H9 (cell line): ENCODE results near the gene COL5A3. TPM values are rescaled to one million over a fixed set of nuclear protein-coding genes. Genes with fewer than 3 reads are reported as not detected.

Source experiments
- DNase-seq: peaks from one replicate; pipeline ENCODE4 v3.0.0-alpha.2; 2017
- H2AFZ ChIP-seq: one replicate; pipeline ENCODE4 v1.6.1; 2013; ENCODE audit warnings: mild to moderate bottlenecking, low read length, control low read depth, moderate library complexity
- H2AK5ac ChIP-seq: 2 replicates; pipeline ENCODE4 v1.6.1; 2013; ENCODE audit warnings: low read length, control low read depth, mixed read lengths; ENCODE audit not compliant: insufficient read length
- H2BK120ac ChIP-seq: one replicate; pipeline ENCODE4 v1.6.1; 2013; ENCODE audit warnings: low read depth, mild to moderate bottlenecking, low read length, control low read depth, inconsistent platforms; ENCODE audit not compliant: poor library complexity, severe bottlenecking
- H2BK12ac ChIP-seq: 2 replicates; pipeline ENCODE4 v1.6.1; 2013; ENCODE audit warnings: low read length, control low read depth, mixed read lengths, low read depth; ENCODE audit not compliant: insufficient read length
- H2BK15ac ChIP-seq: 2 replicates; pipeline ENCODE4 v1.6.1; 2013; ENCODE audit warnings: low read depth, low read length, control low read depth
- H2BK20ac ChIP-seq: one replicate; pipeline ENCODE4 v1.6.1; 2013; ENCODE audit warnings: low read depth, mild to moderate bottlenecking, low read length, control low read depth, inconsistent platforms; ENCODE audit not compliant: poor library complexity, severe bottlenecking
- H2BK5ac ChIP-seq: 2 replicates; pipeline ENCODE4 v1.6.1; 2013; ENCODE audit warnings: low read length, control low read depth, mixed read lengths; ENCODE audit not compliant: insufficient read length
- H3K14ac ChIP-seq: 2 replicates; pipeline ENCODE4 v1.6.1; 2013; ENCODE audit warnings: low read length, control low read depth; ENCODE audit not compliant: insufficient read depth
- H3K18ac ChIP-seq: 2 replicates; pipeline ENCODE4 v1.6.1; 2013; ENCODE audit warnings: low read depth, mild to moderate bottlenecking, mixed read lengths, low read length, control low read depth; ENCODE audit not compliant: insufficient read length
- H3K23ac ChIP-seq: 2 replicates; pipeline ENCODE4 v1.6.1; 2013; ENCODE audit warnings: low read length, control low read depth, mixed read lengths, low read depth; ENCODE audit not compliant: insufficient read length
- H3K23me2 ChIP-seq: 2 replicates; pipeline ENCODE4 v1.6.1; 2013; ENCODE audit warnings: low read depth, mild to moderate bottlenecking, mixed read lengths, low read length, control low read depth; ENCODE audit not compliant: insufficient read length, poor library complexity, severe bottlenecking
- H3K27ac ChIP-seq: 2 replicates; pipeline ENCODE4 v1.5.1; 2013; ENCODE audit warnings: low read length, control low read depth, mixed read lengths, low read depth; ENCODE audit not compliant: insufficient read length
- H3K27me3 ChIP-seq: 2 replicates; pipeline ENCODE4 v1.6.1; 2013; ENCODE audit warnings: low read length, control low read depth, inconsistent platforms; ENCODE audit not compliant: insufficient read depth
- H3K4ac ChIP-seq: 2 replicates; pipeline ENCODE4 v1.6.1; 2013; ENCODE audit warnings: low read depth, mild to moderate bottlenecking, control low read depth, inconsistent platforms, low read length, moderate library complexity
- H3K4me1 ChIP-seq: 2 replicates; pipeline ENCODE4 v1.6.1; 2013; ENCODE audit warnings: low read length, control low read depth, inconsistent platforms; ENCODE audit not compliant: insufficient read depth
- H3K4me2 ChIP-seq: 2 replicates; pipeline ENCODE4 v1.6.1; 2013; ENCODE audit warnings: low read length, control low read depth, mixed read lengths; ENCODE audit not compliant: insufficient read length, insufficient read depth
- H3K56ac ChIP-seq: 2 replicates; pipeline ENCODE4 v1.6.1; 2013; ENCODE audit warnings: low read depth, mild to moderate bottlenecking, mixed read lengths, low read length, control low read depth; ENCODE audit not compliant: insufficient read length
- H3K79me1 ChIP-seq: 2 replicates; pipeline ENCODE4 v1.6.1; 2013; ENCODE audit warnings: low read depth, mild to moderate bottlenecking, moderate library complexity, low read length, control low read depth, inconsistent platforms; ENCODE audit not compliant: insufficient read depth, poor library complexity, severe bottlenecking
- H3K79me2 ChIP-seq: 2 replicates; pipeline ENCODE4 v1.6.1; 2013; ENCODE audit warnings: low read length, control low read depth, inconsistent platforms; ENCODE audit not compliant: insufficient read depth
- H3K9ac ChIP-seq: 2 replicates; pipeline ENCODE4 v1.6.1; 2013; ENCODE audit warnings: low read length, control low read depth, mixed read lengths; ENCODE audit not compliant: insufficient read length; ENCODE audit errors: extremely low read depth
- H3K9me3 ChIP-seq: one replicate; pipeline ENCODE4 v1.6.1; 2013; ENCODE audit warnings: low read depth, low read length, inconsistent platforms; ENCODE audit not compliant: control insufficient read depth
- H3T11ph ChIP-seq: one replicate; pipeline ENCODE4 v1.6.1; 2013; ENCODE audit warnings: mild to moderate bottlenecking, low read length, control low read depth, inconsistent platforms
- H4K20me1 ChIP-seq: one replicate; pipeline ENCODE4 v1.6.1; 2013; ENCODE audit not compliant: control insufficient read depth, insufficient read length, insufficient read depth
- H4K5ac ChIP-seq: 2 replicates; pipeline ENCODE4 v1.6.1; 2013; ENCODE audit warnings: low read depth, mild to moderate bottlenecking, mixed read lengths, low read length, control low read depth; ENCODE audit not compliant: insufficient read length
- H4K8ac ChIP-seq: replicated peaks from 2 replicates; pipeline ENCODE4 v1.6.1; 2013; ENCODE audit warnings: low read length, control low read depth, mixed read lengths, low read depth; ENCODE audit not compliant: insufficient read length
- H4K91ac ChIP-seq: 2 replicates; pipeline ENCODE4 v1.6.1; 2013; ENCODE audit warnings: low read depth, mild to moderate bottlenecking, moderate library complexity, mixed read lengths, low read length, control low read depth; ENCODE audit not compliant: insufficient read length
- H3K27ac Mint-ChIP-seq, 3 experiments: 2 replicates in 2 of 3; 3 replicates in 1 of 3; pipeline ENCODE4 v1.8.0; 2020 to 2021; ENCODE audit warnings: mixed read lengths in 3 of 3, mild to moderate bottlenecking in 1 of 3, moderate library complexity in 1 of 3
- H3K27me3 Mint-ChIP-seq: 2 replicates; pipeline ENCODE4 v1.8.0; 2021; ENCODE audit warnings: low read depth, mild to moderate bottlenecking, moderate library complexity, mixed read lengths
- H3K36me3 Mint-ChIP-seq, 3 experiments: 2 replicates in 2 of 3; 3 replicates in 1 of 3; pipeline ENCODE4 v1.8.0; 2020 to 2021; ENCODE audit warnings: low read depth in 3 of 3, mixed read lengths in 3 of 3; ENCODE audit not compliant: insufficient read depth in 1 of 3
- H3K4me1 Mint-ChIP-seq, 2 experiments: 2 replicates each; pipeline ENCODE4 v1.8.0; 2020; ENCODE audit warnings: mixed read lengths in 2 of 2
- H3K4me3 Mint-ChIP-seq, 2 experiments: 2 replicates in 1 of 2; 3 replicates in 1 of 2; pipeline ENCODE4 v1.8.0; 2020 to 2021; ENCODE audit warnings: mild to moderate bottlenecking in 2 of 2, mixed read lengths in 2 of 2, moderate library complexity in 1 of 2
- H3K9me3 Mint-ChIP-seq, 2 experiments: 2 replicates in 1 of 2; 3 replicates in 1 of 2; pipeline ENCODE4 v1.8.0; 2020; ENCODE audit warnings: mild to moderate bottlenecking in 2 of 2, mixed read lengths in 2 of 2, moderate library complexity in 1 of 2
- CTCF ChIP-seq: fragments of 200-600 bp; sonication (generic); conservative IDR thresholded peaks from 3 replicates; pipeline ENCODE4 v1.8.0; 2021; ENCODE audit warnings: antibody characterized with exemption, mild to moderate bottlenecking
- WGBS: extraction: QIAGEN DNeasy Blood & Tissue Kit; methylation state at CpG from one replicate; pipeline ENCODE4 v1.1.7; 2013; ENCODE audit warnings: missing lambda C conversion rate, low lambda C conversion rate, mixed read lengths; ENCODE audit not compliant: insufficient read length; ENCODE audit errors: extremely low coverage; 5-methylcytosine and 5-hydroxymethylcytosine counted together
- total RNA-seq: library from RNA; stranded (reverse); gene quantifications from 2 replicates; pipeline ENCODE4 v1.2.1, GENCODE V29; 2021

COL5A3 gene
- total RNA-seq, 1 experiment from 2014 or later = 0.72 TPM

GRCh38 chr19:9914001-9914314 is 96.3 kb downstream of the COL5A3 start:
- no peak overlapping the region for H2BK120ac ChIP-seq
- no peak overlapping the region for H3K56ac ChIP-seq
- H2BK20ac ChIP-seq = no peak overlapping the region
- no peaks in the 10 kb centered on the region for H3K27me3 ChIP-seq
- Mint-ChIP-seq H3K4me1 (peaks cover 16 to 20% of the 10 kb centered on the region in 2 experiments), H3K4me3 (peak overlapping the region; percentile 65 to 84), H3K9me3 (no peaks in the 10 kb centered on the region; a peak in 1 of 5 replicates), H3K36me3 (peaks cover 2 to 6% (median 4%) of the 10 kb centered on the region in 3 experiments; a peak in 6 of 7 replicates), H3K27ac (no peak overlapping the region), H3K27me3 (no peaks in the 10 kb centered on the region; the same call in 1 of the 2 replicates)
- peaks cover 3% of the 10 kb centered on the region for H3K79me1 ChIP-seq
- no peak overlapping the region for H3K23ac ChIP-seq
- no peak for TF ChIP-seq CTCF
- H3K4ac ChIP-seq = no peak overlapping the region
- H3K27ac ChIP-seq = no peak overlapping the region
- no peak overlapping the region for H2AFZ ChIP-seq
- no peak overlapping the region for H4K5ac ChIP-seq
- no peak overlapping the region for H2BK5ac ChIP-seq
- H4K8ac ChIP-seq = no peak overlapping the region
- H2BK15ac ChIP-seq = no peak overlapping the region
- no peak overlapping the region for H2BK12ac ChIP-seq
- H3K9ac ChIP-seq = no peak overlapping the region
- H3K79me2 ChIP-seq = no peaks in the 10 kb centered on the region; the same call in 1 of the 2 replicates
- peak; percentile 55 for DNase-seq
- H3K9me3 ChIP-seq = no peaks in the 10 kb centered on the region
- peak overlapping the region; percentile 69 for H3K18ac ChIP-seq
- H3K4me2 ChIP-seq = peak overlapping the region; percentile 92
- peaks cover 2% of the 10 kb centered on the region for H4K20me1 ChIP-seq
- peaks cover 11% of the 10 kb centered on the region for H3K23me2 ChIP-seq
- H4K91ac ChIP-seq = no peak overlapping the region
- 0 out of 2 replicates have a peak overlapping the region, but pooled peaks have one; percentile 72 for H3K14ac ChIP-seq
- no peaks in the 10 kb centered on the region; the same call in 1 of the 2 replicates for H3K4me1 ChIP-seq
- H2AK5ac ChIP-seq = no peak overlapping the region
- no peak overlapping the region for H3T11ph ChIP-seq
- no CpG with 5 or more reads among the region's 27 CpGs for WGBS
